Measurements from ENCODE around the gene HIGD2A. TPM values are rescaled to one million over a fixed set of nuclear protein-coding genes. Genes with fewer than 3 reads are reported as not detected.
"Not testable (repeated sequence)": the region's sequence is repeated elsewhere in the genome, so short reads cannot be mapped to it uniquely, and the experiment has no call there.

The HIGD2A gene
- total RNA-seq, 3 donors from 2014 or later, result 87.5 to 101 (median 95.8) TPM

DNA sequence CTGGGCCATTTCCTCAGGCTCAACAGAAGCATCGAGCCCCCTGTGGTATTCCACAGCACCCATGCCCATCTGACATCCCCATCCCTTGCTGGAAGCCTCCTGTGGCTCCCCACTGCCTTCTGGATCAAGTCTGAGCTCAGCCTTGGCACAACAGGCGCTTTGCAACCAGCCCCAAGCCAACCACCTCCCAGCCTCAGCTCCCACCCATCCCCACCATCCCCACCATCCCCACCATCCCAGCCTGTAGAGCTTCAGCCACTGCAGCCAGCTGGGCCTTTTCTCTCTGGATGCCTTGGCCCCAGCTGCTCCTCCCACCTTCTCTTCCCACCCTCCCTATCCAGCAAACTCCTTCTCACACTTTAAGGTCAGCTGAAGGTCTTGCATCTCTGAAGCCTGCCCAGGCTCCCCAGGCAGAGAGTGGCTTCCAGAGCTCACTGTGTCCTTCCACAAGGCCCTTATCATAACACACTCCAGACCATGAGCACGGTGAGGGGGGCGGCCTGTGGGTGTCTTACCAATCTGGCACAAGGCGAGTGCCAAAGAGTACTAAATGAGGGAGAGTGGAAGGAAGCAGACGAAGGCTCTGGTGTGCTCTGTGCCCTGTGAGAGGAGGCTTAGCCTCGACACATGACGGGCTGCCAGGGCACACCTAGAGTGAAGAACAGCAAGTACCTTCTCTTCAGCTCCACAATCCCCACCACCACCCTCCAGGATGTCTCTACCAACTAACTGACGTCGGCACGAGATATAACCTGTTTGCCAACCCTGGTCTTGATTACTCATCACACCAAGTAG is 6.5 kb downstream of the HIGD2A start:
- ATAC-seq (no peak), DNase-seq (no peak)
- no peaks in the 10 kb centered on the region for H3K4me1 Mint-ChIP-seq (ENCODE audit: low read depth)
- H3K9me3 Mint-ChIP-seq, result no peaks in the 10 kb centered on the region
- no peak overlapping the region for H3K4me3 Mint-ChIP-seq
- no peaks in the 10 kb centered on the region for H3K27me3 Mint-ChIP-seq (ENCODE audit: low read depth)
- H3K36me3 Mint-ChIP-seq (ENCODE audit: insufficient read depth), result peaks cover 10% of the 10 kb centered on the region

DNA sequence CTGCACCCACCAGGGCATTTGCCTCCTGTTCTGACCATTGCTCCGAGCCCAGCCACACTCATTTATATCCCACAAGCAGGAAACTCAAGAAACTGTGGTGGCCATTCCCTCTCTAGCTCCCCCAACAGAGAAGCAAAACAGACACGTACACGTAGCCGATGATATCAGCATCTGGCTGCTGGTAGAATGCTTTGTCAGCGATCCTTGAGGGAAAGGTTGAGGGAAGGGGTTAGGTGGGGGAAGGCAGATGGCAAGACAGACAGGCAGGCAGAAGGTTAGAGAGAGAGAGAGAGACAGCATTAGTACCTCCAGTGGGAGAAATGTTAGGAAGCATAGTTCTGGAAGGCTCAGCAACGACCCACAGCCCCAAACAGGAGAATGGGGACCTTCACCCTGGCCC is 7.8 kb downstream of the HIGD2A start:
- DNase-seq (no peak), ATAC-seq (no peak)
- H3K4me3 Mint-ChIP-seq, result no peak overlapping the region
- H3K9me3 Mint-ChIP-seq, result no peaks in the 10 kb centered on the region
- H3K4me1 Mint-ChIP-seq (ENCODE audit: low read depth), result no peaks in the 10 kb centered on the region
- H3K27me3 Mint-ChIP-seq (ENCODE audit: low read depth), result no peaks in the 10 kb centered on the region
- peaks cover 12% of the 10 kb centered on the region for H3K36me3 Mint-ChIP-seq (ENCODE audit: insufficient read depth)

DNA sequence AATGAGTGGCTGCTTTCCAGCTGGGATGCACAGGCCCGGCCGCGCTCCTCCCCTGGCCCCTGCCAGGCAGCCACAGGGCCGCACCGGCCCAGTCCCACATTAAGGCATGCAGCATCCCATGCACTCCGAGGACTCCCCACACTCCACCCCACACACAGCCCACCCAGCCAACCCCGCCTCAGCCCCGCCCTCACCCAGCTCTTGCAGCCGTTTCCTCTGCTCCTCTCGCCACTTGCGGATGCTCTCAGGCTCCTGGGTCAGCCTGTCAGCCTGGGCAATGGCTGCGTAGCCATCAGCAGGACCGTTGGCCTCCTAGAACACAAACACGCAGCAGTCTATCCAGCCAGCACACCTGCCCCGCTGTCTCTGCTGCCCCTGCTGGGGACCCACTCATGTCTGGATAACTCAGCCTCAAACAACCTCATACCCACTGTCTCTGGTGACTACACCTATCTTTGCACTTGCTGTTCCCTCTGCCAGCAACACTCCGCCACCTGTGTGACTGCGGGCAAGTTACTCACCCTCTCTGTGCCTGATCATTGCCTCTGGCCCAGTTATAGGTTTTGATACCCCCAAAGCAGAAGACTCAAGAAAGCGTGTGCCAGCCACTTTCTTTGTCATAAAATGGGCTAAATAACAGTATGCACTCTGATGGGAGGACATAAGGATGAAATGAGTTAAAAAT is 9.3 kb downstream of the HIGD2A start:
- Mint-ChIP-seq H3K9me3 (no peaks in the 10 kb centered on the region), H3K4me1 (ENCODE audit: low read depth) (no peaks in the 10 kb centered on the region), H3K36me3 (ENCODE audit: insufficient read depth) (peaks cover 10% of the 10 kb centered on the region), H3K4me3 (no peak overlapping the region), H3K27me3 (ENCODE audit: low read depth) (no peaks in the 10 kb centered on the region)
- no peak for DNase-seq
- ATAC-seq, result no peak

DNA sequence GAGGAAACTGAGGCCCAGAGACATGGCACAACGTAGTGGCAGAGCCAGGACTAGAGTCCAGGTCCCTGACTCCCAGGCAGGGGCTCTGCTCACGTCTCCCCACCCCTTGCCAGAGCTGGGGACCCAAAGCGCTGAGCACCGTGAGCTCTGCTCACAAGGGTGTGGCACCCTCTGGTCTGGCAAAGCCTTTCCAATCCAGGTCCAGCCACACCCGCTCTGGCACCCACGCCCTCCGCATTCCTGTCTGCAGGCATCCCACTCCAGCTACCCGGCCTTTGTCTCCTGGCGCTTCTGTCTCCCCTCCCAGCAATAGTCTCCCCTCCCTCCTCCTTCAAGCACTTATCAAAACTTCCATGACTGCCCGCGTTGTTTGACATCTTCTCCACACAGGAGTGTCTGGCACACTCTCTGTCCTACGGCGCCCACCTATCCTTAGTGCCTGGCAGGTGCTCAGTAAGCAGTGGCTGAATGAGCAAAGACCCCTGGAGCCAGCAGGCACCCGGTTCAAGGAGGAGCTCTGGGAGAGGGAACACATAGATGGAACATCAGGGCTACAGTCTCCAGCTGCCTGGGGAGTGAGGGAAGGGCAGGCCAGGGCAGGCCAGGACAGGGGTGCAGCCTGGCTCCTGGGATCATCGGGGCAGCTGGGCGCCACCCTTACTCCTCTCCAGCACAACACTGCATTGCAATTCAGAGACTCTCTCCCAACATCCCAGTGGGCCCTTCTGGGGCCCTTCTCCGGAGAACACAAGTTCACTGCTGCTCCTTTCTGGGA is 12.0 kb downstream of the HIGD2A start:
- Mint-ChIP-seq H3K4me1 (ENCODE audit: low read depth) (no peaks in the 10 kb centered on the region), H3K27me3 (ENCODE audit: low read depth) (no peaks in the 10 kb centered on the region), H3K9me3 (no peaks in the 10 kb centered on the region), H3K4me3 (no peak overlapping the region), H3K36me3 (ENCODE audit: insufficient read depth) (peaks cover 10% of the 10 kb centered on the region)
- ATAC-seq (no peak), DNase-seq (no peak)

DNA sequence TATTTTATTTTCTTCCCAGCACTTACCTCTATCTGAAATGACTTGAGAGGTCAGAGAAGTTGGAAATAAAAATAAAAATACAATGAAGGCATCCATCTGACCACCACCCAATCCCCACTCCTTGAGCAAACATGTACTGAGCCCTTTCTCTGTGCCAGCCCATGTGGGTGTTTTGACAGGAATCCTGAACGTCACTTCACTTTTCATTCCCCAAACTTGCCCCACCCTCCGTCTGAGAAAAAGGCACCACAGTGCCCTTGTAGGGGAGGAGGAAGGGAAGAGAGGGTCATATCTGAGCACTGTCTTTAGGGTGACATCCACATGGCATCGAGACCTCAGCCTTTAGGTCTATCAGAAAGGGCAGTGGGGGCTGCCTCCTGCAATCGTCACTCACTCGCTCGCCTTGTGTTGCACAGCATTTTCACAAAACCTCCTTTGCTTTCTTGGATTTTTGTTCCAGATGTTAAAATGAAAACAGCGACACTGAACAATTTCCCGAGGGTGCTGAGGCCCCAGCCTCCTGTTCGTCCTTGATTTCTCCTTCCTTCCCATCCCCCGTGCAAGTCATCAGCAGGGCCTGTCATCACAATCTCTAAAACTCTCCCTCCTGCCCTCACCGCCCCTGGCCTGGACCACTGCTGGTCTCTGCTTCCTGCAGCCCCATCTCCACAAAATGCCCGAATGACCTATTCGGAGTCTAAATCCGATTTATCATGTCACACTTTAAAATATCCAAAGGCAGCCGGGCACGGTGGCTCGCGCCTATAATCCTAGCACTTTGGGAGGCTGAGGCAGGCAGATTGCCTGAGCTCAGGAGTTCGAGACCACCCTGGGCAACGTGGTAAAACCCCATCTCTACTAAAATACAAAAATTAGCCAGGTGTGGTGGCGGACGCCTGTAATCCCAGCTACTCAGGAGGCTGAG is 13.0 kb downstream of the HIGD2A start:
- H3K9me3 Mint-ChIP-seq, result no peaks in the 10 kb centered on the region
- no peak overlapping the region for H3K4me3 Mint-ChIP-seq
- ATAC-seq (no peak), DNase-seq (no peak)
- H3K36me3 Mint-ChIP-seq (ENCODE audit: insufficient read depth), result peaks cover 10% of the 10 kb centered on the region
- no peaks in the 10 kb centered on the region for H3K4me1 Mint-ChIP-seq (ENCODE audit: low read depth)
- no peaks in the 10 kb centered on the region for H3K27me3 Mint-ChIP-seq (ENCODE audit: low read depth)

DNA sequence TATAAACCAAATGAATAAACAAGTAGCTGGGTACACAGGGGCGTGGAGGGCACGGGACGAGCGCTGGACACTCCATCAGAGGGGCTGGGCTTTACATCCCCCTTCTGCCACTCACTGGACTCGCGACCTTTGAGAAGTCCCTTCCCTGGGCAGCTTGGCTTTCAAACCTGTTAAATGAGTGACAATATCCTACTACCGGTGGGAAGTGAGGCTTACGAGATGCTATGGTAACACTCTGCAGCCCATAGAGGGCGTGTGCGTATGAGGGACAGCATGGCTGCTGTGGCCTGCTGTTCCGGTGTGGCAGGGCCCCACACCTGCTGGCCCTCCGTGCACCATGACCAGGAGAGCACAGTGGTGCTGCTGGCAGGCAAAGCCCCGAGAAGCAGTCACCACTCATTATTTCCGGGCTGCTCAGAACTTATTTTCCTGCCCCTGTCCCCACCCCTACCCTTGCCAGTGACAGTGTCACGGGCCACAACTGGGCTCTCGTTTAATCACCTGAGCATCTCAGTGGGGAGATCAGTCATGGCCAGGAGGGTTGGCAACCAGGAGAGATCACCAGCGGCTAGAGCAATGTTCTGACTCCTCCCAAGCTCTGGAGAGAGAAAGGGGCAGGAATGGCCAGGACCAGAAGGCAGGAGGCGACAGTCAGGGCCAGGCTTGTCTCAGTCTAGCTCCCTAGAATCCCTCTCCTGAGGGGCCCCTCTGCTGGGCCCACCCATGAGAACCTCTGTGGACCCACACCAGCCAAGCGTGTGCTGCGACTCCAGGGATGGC is 17.3 kb downstream of the HIGD2A start:
- Mint-ChIP-seq H3K4me1 (ENCODE audit: low read depth) (peaks cover under 1% of the 10 kb centered on the region), H3K4me3 (no peak overlapping the region), H3K27me3 (ENCODE audit: low read depth) (no peaks in the 10 kb centered on the region), H3K36me3 (ENCODE audit: insufficient read depth) (peaks cover 14% of the 10 kb centered on the region), H3K9me3 (no peaks in the 10 kb centered on the region)
- no peak for ATAC-seq
- no peak for DNase-seq

DNA sequence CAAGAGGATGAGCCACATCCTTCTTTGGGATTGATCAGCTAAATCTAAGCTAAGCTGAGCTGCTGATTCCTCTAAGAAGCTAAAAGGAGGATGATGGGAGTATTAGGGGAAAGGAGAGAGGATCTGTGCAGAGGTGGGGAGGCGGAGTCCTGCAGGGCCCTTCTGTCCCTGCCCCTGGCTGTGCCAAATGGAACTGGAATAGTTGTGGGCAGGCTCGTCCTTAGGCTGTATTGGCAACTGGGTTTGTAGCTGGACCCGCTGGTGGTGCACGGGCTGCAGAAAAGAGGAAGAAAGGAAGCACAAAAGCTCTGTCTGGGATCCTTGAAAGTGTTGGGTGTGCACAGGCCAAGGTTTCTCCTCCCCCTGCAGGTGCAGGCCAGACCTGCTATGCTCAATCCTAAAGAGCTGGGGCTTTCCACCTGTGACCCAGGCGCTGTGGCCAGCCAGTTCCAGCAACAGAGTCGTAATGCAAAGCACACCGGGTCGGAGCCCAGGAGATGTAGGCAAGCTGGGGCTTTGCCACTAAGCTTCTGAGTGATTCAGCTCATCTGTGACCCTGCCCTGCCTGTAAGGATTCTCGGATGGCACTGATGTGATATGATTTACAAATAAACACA is 18.0 kb downstream of the HIGD2A start:
- DNase-seq (no peak), ATAC-seq (no peak)
- H3K36me3 Mint-ChIP-seq (ENCODE audit: insufficient read depth), result peaks cover 17% of the 10 kb centered on the region
- H3K9me3 Mint-ChIP-seq, result no peaks in the 10 kb centered on the region
- H3K4me3 Mint-ChIP-seq, result no peak overlapping the region
- H3K27me3 Mint-ChIP-seq (ENCODE audit: low read depth), result no peaks in the 10 kb centered on the region
- peaks cover 4% of the 10 kb centered on the region for H3K4me1 Mint-ChIP-seq (ENCODE audit: low read depth)

DNA sequence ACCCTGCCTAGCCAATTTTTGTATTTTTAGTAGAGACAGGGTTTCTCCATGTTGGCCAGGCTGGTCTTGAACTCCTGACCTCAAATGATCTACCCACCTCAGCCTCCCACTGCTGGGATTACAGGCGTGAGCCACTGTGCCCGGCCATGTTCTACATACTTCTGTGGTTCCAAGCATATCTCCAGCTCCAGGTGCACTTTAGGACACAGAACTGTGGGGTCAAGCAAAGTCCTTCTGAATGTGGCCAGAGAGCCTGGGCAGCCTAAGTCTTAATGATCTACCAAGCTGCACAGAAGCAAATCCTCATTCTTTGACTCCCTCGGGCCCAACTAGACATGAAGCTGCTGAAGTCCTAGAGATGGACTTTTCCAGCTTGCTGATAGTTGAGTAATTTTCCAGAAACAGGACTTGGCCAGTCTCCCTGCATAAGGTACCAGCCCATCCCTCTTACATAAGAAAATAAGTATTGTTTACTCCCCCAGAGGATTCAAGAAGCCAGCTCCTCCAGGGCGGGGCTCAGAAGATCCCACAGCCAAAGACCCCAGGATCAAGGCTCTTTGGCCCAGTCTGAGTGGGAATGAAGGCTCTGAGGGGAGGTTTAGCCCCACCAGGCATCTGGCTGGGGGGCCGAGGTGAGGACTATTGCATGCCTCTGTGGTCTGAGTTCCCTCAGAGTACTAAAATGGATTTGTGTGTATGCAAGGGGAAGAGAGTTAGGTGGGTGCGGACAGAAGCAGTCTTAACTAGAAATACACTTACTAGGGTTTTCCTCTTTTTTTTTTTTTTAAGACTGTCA is 19.1 kb downstream of the HIGD2A start:
- Mint-ChIP-seq H3K4me1 (ENCODE audit: low read depth) (peaks cover 9% of the 10 kb centered on the region), H3K4me3 (no peak overlapping the region), H3K9me3 (no peaks in the 10 kb centered on the region), H3K27me3 (ENCODE audit: low read depth) (no peaks in the 10 kb centered on the region), H3K36me3 (ENCODE audit: insufficient read depth) (peaks cover 20% of the 10 kb centered on the region)
- no peak for ATAC-seq
- DNase-seq, result no peak

DNA sequence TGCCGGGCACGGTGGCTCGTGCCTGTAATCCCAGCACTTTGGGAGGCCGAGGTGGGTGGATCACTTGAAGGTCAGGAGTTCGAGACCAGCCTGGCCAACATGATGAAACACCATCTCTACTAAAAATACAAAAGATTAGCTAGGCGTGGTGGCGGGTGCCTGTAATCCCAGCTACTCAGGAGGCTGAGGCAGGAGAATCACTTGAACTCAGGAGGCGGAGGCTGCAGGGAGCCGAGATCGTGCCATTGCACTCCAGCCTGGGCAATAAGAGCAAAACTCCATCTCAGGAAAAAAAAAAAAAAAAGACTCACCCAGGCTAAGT is 19.7 kb downstream of the HIGD2A start:
- Mint-ChIP-seq H3K36me3 (ENCODE audit: insufficient read depth) (peaks cover 20% of the 10 kb centered on the region), H3K4me1 (ENCODE audit: low read depth) (peaks cover 13% of the 10 kb centered on the region)
- H3K4me3 Mint-ChIP-seq; H3K9me3 Mint-ChIP-seq; ATAC-seq; H3K27me3 Mint-ChIP-seq (ENCODE audit: low read depth); DNase-seq: not testable (repeated sequence)

DNA sequence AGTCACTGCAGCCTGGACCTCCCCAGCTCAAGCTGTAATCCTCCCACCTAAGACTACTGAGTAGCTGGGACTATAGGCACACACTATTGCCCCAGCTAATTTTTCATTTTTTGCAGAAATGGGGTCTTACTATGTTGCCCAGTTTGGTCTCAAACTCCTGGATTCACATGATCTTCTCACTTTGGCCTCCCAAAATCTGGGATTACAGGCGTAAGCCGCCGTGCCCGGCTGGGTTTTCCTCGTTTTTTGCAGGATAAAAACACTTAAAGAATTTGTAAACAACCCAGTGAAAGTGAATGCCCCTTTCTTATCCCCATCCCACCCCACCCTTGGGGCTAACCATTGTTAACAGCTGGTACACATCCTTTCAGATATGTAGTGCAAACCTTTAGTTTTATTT is 20.0 kb downstream of the HIGD2A start:
- DNase-seq (no peak), ATAC-seq (no peak)
- Mint-ChIP-seq H3K4me3 (no peak overlapping the region), H3K4me1 (ENCODE audit: low read depth) (peaks cover 14% of the 10 kb centered on the region), H3K9me3 (no peaks in the 10 kb centered on the region), H3K36me3 (ENCODE audit: insufficient read depth) (peaks cover 20% of the 10 kb centered on the region), H3K27me3 (ENCODE audit: low read depth) (no peaks in the 10 kb centered on the region)

DNA sequence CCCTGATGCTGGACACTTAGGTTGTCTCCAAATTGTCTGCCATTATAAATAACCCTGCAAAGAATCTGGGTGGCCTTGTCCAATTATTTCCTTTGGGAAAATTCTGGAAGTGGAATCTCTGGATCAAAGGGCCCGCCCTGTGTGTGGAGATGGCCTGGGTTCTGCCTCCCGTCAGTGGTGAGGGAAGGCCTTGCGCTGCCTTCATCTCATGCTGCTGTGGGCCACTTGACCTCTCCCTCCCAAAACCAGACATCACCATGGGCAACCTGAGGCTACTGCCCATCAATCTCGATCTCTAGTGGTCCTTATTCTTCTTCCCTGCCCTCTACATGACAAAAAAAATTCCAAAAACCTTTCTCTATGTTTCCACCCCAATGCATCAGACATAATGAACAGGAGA is 21.2 kb downstream of the HIGD2A start:
- ATAC-seq, result no peak
- no peaks in the 10 kb centered on the region for H3K9me3 Mint-ChIP-seq
- H3K27me3 Mint-ChIP-seq (ENCODE audit: low read depth), result no peaks in the 10 kb centered on the region

DNA sequence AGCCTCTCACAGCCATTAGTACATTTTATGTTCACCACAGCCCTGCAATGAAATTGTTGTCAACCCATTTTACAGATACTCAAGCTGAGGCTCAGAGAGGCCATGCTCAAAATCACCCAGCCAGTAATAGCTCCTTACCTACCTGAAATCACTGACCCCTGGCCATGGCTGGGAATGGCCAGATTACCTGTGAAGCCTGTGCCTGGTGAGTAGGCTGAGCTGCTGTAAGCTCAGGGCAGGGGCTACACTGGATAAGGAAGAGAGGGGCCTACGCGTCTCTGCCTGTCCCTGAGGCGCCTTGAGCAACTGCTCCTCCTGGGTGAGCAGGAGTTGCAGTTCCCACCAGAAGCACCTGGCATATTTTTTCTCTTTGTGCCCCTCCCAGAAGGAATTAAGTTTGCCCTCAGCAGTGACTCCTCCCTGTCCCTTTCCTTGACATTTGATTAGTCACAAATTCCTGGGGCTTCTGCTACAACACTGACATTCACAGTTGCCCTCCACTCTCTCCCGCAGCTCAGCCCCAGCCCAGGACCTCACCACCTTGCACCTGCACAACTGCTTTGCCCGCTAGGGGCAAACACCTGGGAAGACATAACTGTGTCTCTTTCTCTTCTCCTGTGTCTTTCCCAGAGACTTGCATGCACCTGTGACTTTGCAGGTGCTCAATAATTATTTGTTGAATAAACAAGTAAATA is 22.1 kb downstream of the HIGD2A start:
- no peaks in the 10 kb centered on the region for H3K9me3 Mint-ChIP-seq
- ATAC-seq (no peak), DNase-seq (no peak)
- peaks cover 16% of the 10 kb centered on the region for H3K36me3 Mint-ChIP-seq (ENCODE audit: insufficient read depth)
- no peak overlapping the region for H3K4me3 Mint-ChIP-seq
- peaks cover 33% of the 10 kb centered on the region for H3K4me1 Mint-ChIP-seq (ENCODE audit: low read depth)
- H3K27me3 Mint-ChIP-seq (ENCODE audit: low read depth), result no peaks in the 10 kb centered on the region

More for the DNA sequence above, 21.2 kb downstream of the HIGD2A start:
- no peak overlapping the region for H3K4me3 Mint-ChIP-seq
- DNase-seq, result no peak
- peaks cover 26% of the 10 kb centered on the region for H3K4me1 Mint-ChIP-seq (ENCODE audit: low read depth)
- peaks cover 17% of the 10 kb centered on the region for H3K36me3 Mint-ChIP-seq (ENCODE audit: insufficient read depth)
